IMR-90 (cell line): ENCODE results near the gene CLIC5. TPM values are rescaled to one million over a fixed set of nuclear protein-coding genes. Genes with fewer than 3 reads are reported as not detected.

Experiments used
- ATAC-seq: fragments of 200-7000 bp; cut with Tn5 transposase; 2 replicates; pipeline ENCODE4 v1.9.1; 2020; ENCODE audit warnings: low read depth, mild to moderate bottlenecking, moderate library complexity
- BruUV-seq: library from RNA; stranded (reverse); fragments of 400-500 nt; replicated peaks from 2 replicates; lab custom pipeline; 2021; lab: Mats Ljungman, UMichigan
- CTCF ChIA-PET: fragments of 300-600 bp; formaldehyde crosslinking; extraction: SDS; loops from one replicate; lab custom pipeline; 2021; ENCODE audit warnings: antibody characterized with exemption; lab: Yijun Ruan, JAX
- POLR2A ChIA-PET: fragments of 300-600 bp; sonication (Branson Sonifier 250); formaldehyde crosslinking; loops from one replicate; lab custom pipeline; 2022; ENCODE audit warnings: antibody characterized with exemption; ENCODE audit not compliant: unreplicated experiment; lab: Charles Lee
- DNase-seq: peaks from one replicate; pipeline ENCODE4 v3.0.0; 2013
- H2AFZ ChIP-seq: replicated peaks from 2 replicates; pipeline ENCODE3; 2013; ENCODE audit warnings: low read length, mild to moderate bottlenecking; ENCODE audit not compliant: poor library complexity
- H2AK5ac ChIP-seq: 2 replicates; pipeline ENCODE4 v1.6.1; 2013; ENCODE audit warnings: low read depth, low read length, inconsistent platforms
- H2AK9ac ChIP-seq: replicated peaks from 2 replicates; pipeline ENCODE3; 2013; ENCODE audit warnings: mild to moderate bottlenecking, low read depth, low read length, moderate library complexity; ENCODE audit not compliant: poor library complexity
- H2BK120ac ChIP-seq: 2 replicates; pipeline ENCODE4 v1.6.1; 2013; ENCODE audit warnings: low read depth, low read length, inconsistent platforms
- H2BK15ac ChIP-seq: 3 replicates; pipeline ENCODE4 v1.6.1; 2013; ENCODE audit warnings: low read depth, low read length, inconsistent platforms
- H2BK20ac ChIP-seq: 2 replicates; pipeline ENCODE4 v1.6.1; 2013; ENCODE audit warnings: low read depth, mild to moderate bottlenecking, inconsistent platforms, low read length, moderate library complexity
- H2BK5ac ChIP-seq: 2 replicates; pipeline ENCODE4 v1.6.1; 2013; ENCODE audit warnings: mild to moderate bottlenecking, low read depth, low read length, inconsistent platforms; ENCODE audit not compliant: poor library complexity, severe bottlenecking
- H3K14ac ChIP-seq: replicated peaks from 2 replicates; pipeline ENCODE4 v1.6.1; 2013; ENCODE audit warnings: low read depth, low read length, inconsistent platforms
- H3K18ac ChIP-seq: 2 replicates; pipeline ENCODE4 v1.6.1; 2013; ENCODE audit warnings: low read depth, low read length, control low read depth
- H3K23ac ChIP-seq: 2 replicates; pipeline ENCODE4 v1.6.1; 2013; ENCODE audit warnings: low read depth, low read length, inconsistent platforms
- H3K27ac ChIP-seq: 2 replicates; pipeline ENCODE4 v1.5.1; 2013; ENCODE audit warnings: mild to moderate bottlenecking, control low read depth, low read length; ENCODE audit not compliant: insufficient read depth
- H3K27me3 ChIP-seq: 2 replicates; pipeline ENCODE4 v1.6.1; 2013; ENCODE audit warnings: low read length; ENCODE audit not compliant: control insufficient read depth, insufficient read depth
- H3K36me3 ChIP-seq: 2 replicates; pipeline ENCODE4 v1.6.1; 2013; ENCODE audit warnings: low read length, mixed read lengths; ENCODE audit not compliant: control insufficient read depth, insufficient read depth
- H3K4ac ChIP-seq: 2 replicates; pipeline ENCODE4 v1.6.1; 2013; ENCODE audit warnings: low read depth, low read length, inconsistent platforms
- H3K4me1 ChIP-seq: 2 replicates; pipeline ENCODE4 v1.6.1; 2013; ENCODE audit warnings: low read length, mixed read lengths; ENCODE audit not compliant: control insufficient read depth, insufficient read depth
- H3K4me2 ChIP-seq: 2 replicates; pipeline ENCODE4 v1.6.1; 2013; ENCODE audit warnings: low read depth, mild to moderate bottlenecking, control low read depth, low read length, moderate library complexity
- H3K4me3 ChIP-seq: 2 replicates; pipeline ENCODE4 v1.5.1; 2013; ENCODE audit warnings: low read depth, mild to moderate bottlenecking, control low read depth, low read length, moderate library complexity; ENCODE audit not compliant: insufficient read depth
- H3K56ac ChIP-seq: 2 replicates; pipeline ENCODE4 v1.6.1; 2013; ENCODE audit warnings: low read length, inconsistent platforms; ENCODE audit not compliant: insufficient read depth; ENCODE audit errors: extremely low read depth
- H3K79me1 ChIP-seq, 2 experiments: 2 replicates each; pipeline ENCODE4 v1.6.1; 2013; ENCODE audit warnings: low read length in 2 of 2, inconsistent platforms in 1 of 2, low read depth in 1 of 2
- H3K9ac ChIP-seq: 2 replicates; pipeline ENCODE4 v1.6.1; 2013; ENCODE audit warnings: low read depth, low read length, control low read depth
- H3K9me1 ChIP-seq: 2 replicates; pipeline ENCODE4 v1.6.1; 2013; ENCODE audit warnings: low read length, inconsistent platforms; ENCODE audit not compliant: insufficient read depth
- H3K9me3 ChIP-seq: 2 replicates; pipeline ENCODE4 v1.6.1; 2013; ENCODE audit warnings: low read length; ENCODE audit not compliant: control insufficient read depth, insufficient read depth
- H4K20me1 ChIP-seq: 2 replicates; pipeline ENCODE4 v1.6.1; 2013; ENCODE audit warnings: low read length, inconsistent platforms; ENCODE audit not compliant: insufficient read depth
- H4K5ac ChIP-seq: 2 replicates; pipeline ENCODE4 v1.6.1; 2013; ENCODE audit warnings: mild to moderate bottlenecking, low read depth, low read length, control low read depth
- H4K8ac ChIP-seq, 2 experiments: 2 replicates each; pipeline ENCODE4 v1.6.1; 2013; ENCODE audit warnings: low read depth in 2 of 2, low read length in 2 of 2, control low read depth in 1 of 2, inconsistent platforms in 1 of 2
- H4K91ac ChIP-seq: 2 replicates; pipeline ENCODE4 v1.6.1; 2013; ENCODE audit warnings: low read depth, low read length, inconsistent platforms; ENCODE audit not compliant: insufficient read depth
- BHLHE40 ChIP-seq: fragments of 150-350 bp; IDR thresholded peaks from 2 replicates; pipeline ENCODE4 v1.6.1; 2016; ENCODE audit warnings: mild to moderate bottlenecking, low read depth, low read length
- CEBPB ChIP-seq: IDR thresholded peaks from 2 replicates; pipeline ENCODE4 v1.6.1; 2012; ENCODE audit warnings: low read depth, low read length, improper control_type of control experiment
- FOS ChIP-seq: fragments of 150-350 bp; IDR thresholded peaks from 2 replicates; pipeline ENCODE4 v1.6.1; 2016; ENCODE audit warnings: low read depth, low read length
- MXI1 ChIP-seq: IDR thresholded peaks from 2 replicates; pipeline ENCODE4 v1.6.1; 2012; ENCODE audit warnings: low read depth, mild to moderate bottlenecking, low read length, moderate library complexity, borderline replicate concordance
- POLR2A ChIP-seq: IDR thresholded peaks from 2 replicates; pipeline ENCODE4 v1.6.1; 2012; ENCODE audit warnings: mild to moderate bottlenecking, low read depth, low read length
- RCOR1 ChIP-seq: IDR thresholded peaks from 2 replicates; pipeline ENCODE4 v1.6.1; 2012; ENCODE audit warnings: mild to moderate bottlenecking, low read length, improper control_type of control experiment; ENCODE audit not compliant: insufficient replicate concordance
- RFX5 ChIP-seq: IDR thresholded peaks from 2 replicates; pipeline ENCODE4 v1.8.0; 2012; ENCODE audit warnings: low read depth, mild to moderate bottlenecking, low read length, moderate library complexity
- SMC3 ChIP-seq: fragments of 150-350 bp; IDR thresholded peaks from 2 replicates; pipeline ENCODE4 v1.6.1; 2016; ENCODE audit warnings: low read depth, mild to moderate bottlenecking, antibody characterized with exemption, low read length, moderate library complexity
- WGBS, 2 experiments: methylation state at CpG; one replicate each; pipeline versions ENCODE4 v1.1.5 to v1.1.7; 2013; ENCODE audit warnings: missing lambda C conversion rate in 2 of 2; ENCODE audit not compliant: insufficient read length in 1 of 2; ENCODE audit errors: extremely low coverage in 2 of 2; 5-methylcytosine and 5-hydroxymethylcytosine counted together
- dilution Hi-C: fragments of 300-500 bp; cut with HindIII; formaldehyde crosslinking; loops from one replicate; pipeline ENCODE4 v1.14.3; 2018; ENCODE audit warnings: low sequenced_read_pairs; ENCODE audit not compliant: unreplicated experiment
- in situ Hi-C: fragments of 300-500 bp; cut with MboI; formaldehyde crosslinking; loops from 3 replicates; pipeline ENCODE4 v1.14.3; 2019; ENCODE audit warnings: low sequenced_read_pairs, inconsistent platforms, mixed read lengths
- intact Hi-C: fragments of 100-400 bp; cut with micrococcal nuclease; formaldehyde crosslinking; loops from 2 replicates; pipeline ENCODE4 v1.10.0; 2022
- polyA plus RNA-seq, 3 experiments: library from polyadenylated mRNA; depleted of rRNA; stranded (reverse); fragments of >200 nt; gene quantifications; 2 replicates each; pipeline ENCODE4 v1.2.3, GENCODE V29; 2012; ENCODE audit warnings: low replicate concordance in 1 of 3
- total RNA-seq: library from RNA; depleted of rRNA; stranded (reverse); fragments of >200 nt; gene quantifications from 2 replicates; pipeline ENCODE4 v1.2.3, GENCODE V29; 2012
- TF ChIP-seq, protein P1 (sequence below): fragments of 150-350 bp; IDR thresholded peaks from 2 replicates; pipeline ENCODE4 v1.6.1; 2016; ENCODE audit warnings: low read depth, mild to moderate bottlenecking, low read length, moderate library complexity, borderline replicate concordance

Gene CLIC5
- total and polyA plus RNA-seq, 2 of the 4 experiments (the other 2 are of a cell fraction), result not detected

DNA sequence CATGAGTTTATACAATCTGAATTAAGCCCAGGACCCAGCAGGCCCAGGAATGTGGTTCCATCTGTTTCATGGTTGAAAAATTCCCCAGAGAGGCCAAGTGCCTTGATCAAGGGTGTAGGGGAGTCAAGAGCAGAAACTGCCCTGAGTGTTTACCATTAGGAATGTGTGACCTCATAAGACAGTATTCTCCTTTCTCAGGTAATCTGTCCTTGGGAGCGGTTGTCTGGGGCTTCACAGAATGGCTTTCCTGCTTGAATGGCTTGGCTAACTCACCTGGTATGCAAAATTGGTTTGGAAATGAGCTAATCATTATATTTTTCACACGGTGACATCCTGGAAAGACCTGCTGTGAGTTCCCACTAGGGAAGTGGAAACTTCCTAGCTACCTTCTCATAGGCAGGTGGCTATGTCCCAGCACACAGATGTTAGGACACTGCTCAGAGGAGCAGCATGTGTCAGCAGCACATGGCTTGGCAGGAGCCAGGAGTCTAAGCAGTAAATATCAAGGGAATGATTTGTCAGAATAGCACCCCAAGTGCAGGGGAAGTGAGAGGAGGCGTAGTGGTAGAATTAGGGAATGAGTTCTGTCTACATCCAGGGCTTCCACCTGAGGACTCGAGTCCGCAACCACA, 17.7 kb downstream of the CLIC5 start:
- H3K9me3 ChIP-seq, result no peaks in the 10 kb centered on the region
- H2AK9ac ChIP-seq, result no peak overlapping the region
- H2BK20ac ChIP-seq, result no peak overlapping the region
- no peak for TF ChIP-seq BHLHE40
- no peak for TF ChIP-seq RFX5
- TF ChIP-seq RCOR1, result no peak
- no peak for TF ChIP-seq SMC3
- TF ChIP-seq CEBPB, result no peak
- TF ChIP-seq, protein P1, sequence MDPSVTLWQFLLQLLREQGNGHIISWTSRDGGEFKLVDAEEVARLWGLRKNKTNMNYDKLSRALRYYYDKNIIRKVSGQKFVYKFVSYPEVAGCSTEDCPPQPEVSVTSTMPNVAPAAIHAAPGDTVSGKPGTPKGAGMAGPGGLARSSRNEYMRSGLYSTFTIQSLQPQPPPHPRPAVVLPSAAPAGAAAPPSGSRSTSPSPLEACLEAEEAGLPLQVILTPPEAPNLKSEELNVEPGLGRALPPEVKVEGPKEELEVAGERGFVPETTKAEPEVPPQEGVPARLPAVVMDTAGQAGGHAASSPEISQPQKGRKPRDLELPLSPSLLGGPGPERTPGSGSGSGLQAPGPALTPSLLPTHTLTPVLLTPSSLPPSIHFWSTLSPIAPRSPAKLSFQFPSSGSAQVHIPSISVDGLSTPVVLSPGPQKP, result no peak
- TF ChIP-seq POLR2A, result no peak
- no peak for TF ChIP-seq FOS
- no peak for TF ChIP-seq MXI1
- H3K18ac ChIP-seq, result no peak overlapping the region
- H3K23ac ChIP-seq, result no peak overlapping the region
- intact Hi-C loops (no loop called here), in situ Hi-C loops (no loop called here), dilution Hi-C loops (no loop called here)
- no peaks in the 10 kb centered on the region for H3K4me1 ChIP-seq
- no peaks in the 10 kb centered on the region for H4K20me1 ChIP-seq
- POLR2A ChIA-PET, result no interaction called here
- no peak overlapping the region for H2BK120ac ChIP-seq
- H3K56ac ChIP-seq, result no peak overlapping the region
- no peak overlapping the region for H2AK5ac ChIP-seq
- no peak overlapping the region for H3K4me2 ChIP-seq
- WGBS, 2 experiments, result no CpG with 5 or more reads among the region's 5 CpGs
- H4K91ac ChIP-seq, result no peak overlapping the region
- H2AFZ ChIP-seq, result no peak overlapping the region
- no peaks in the 10 kb centered on the region for H3K27me3 ChIP-seq
- H4K8ac ChIP-seq, result no peak overlapping the region
- no peak for DNase-seq
- H3K79me1 ChIP-seq, result no peaks in the 10 kb centered on the region
- H2BK15ac ChIP-seq, result no peak overlapping the region
- no peak overlapping the region for H4K5ac ChIP-seq
- no peaks in the 10 kb centered on the region for H3K9me1 ChIP-seq
- H3K4me3 ChIP-seq, result no peak overlapping the region
- H3K4ac ChIP-seq, result no peak overlapping the region
- no peak for ATAC-seq
- H3K14ac ChIP-seq, result no peak overlapping the region
- CTCF ChIA-PET, result no interaction called here
- no peak overlapping the region for H3K9ac ChIP-seq
- H2BK5ac ChIP-seq, result no peak overlapping the region
- BruUV-seq, result no TSS peak
- no peak overlapping the region for H3K27ac ChIP-seq
- H3K36me3 ChIP-seq, result no peaks in the 10 kb centered on the region
